Loucy (cell line): ENCODE data around the gene CTNNA2.

ENCODE experiments used
- EZH2phosphoT487 ChIP-seq: fragments of 200-600 bp; IDR thresholded peaks from 2 replicates; pipeline ENCODE4 v1.6.1; 2018; ENCODE audit warnings: antibody characterized with exemption, mild to moderate bottlenecking, moderate library complexity, borderline replicate concordance
- TF ChIP-seq, protein P1 (sequence below): fragments of 200-600 bp; sonication (generic); conservative IDR thresholded peaks from 2 replicates; pipeline ENCODE4 v1.5.1; 2014; ENCODE audit warnings: mild to moderate bottlenecking, antibody characterized with exemption, low read length

DNA sequence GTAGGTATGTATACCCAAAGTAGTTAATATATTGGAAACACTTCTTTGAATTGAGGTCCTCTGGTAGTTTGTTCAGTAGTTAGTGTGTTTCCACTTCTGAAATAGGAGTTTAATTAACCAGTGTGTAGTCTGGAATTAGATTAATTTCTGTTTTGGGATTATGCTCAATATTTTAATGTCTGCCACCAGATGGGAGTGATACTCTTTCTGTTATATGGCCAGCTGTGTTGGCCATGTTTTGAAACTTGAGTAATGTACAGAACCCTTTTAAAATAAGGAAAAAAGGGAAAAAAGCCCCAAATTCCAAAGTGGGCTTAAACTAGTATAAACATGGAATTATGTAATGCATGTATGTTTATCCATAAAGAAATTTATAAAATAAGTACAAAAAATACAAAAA is 147.7 kb downstream of the CTNNA2 start:
- TF ChIP-seq, protein P1, sequence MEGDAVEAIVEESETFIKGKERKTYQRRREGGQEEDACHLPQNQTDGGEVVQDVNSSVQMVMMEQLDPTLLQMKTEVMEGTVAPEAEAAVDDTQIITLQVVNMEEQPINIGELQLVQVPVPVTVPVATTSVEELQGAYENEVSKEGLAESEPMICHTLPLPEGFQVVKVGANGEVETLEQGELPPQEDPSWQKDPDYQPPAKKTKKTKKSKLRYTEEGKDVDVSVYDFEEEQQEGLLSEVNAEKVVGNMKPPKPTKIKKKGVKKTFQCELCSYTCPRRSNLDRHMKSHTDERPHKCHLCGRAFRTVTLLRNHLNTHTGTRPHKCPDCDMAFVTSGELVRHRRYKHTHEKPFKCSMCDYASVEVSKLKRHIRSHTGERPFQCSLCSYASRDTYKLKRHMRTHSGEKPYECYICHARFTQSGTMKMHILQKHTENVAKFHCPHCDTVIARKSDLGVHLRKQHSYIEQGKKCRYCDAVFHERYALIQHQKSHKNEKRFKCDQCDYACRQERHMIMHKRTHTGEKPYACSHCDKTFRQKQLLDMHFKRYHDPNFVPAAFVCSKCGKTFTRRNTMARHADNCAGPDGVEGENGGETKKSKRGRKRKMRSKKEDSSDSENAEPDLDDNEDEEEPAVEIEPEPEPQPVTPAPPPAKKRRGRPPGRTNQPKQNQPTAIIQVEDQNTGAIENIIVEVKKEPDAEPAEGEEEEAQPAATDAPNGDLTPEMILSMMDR: no peak
- TF ChIP-seq EZH2phosphoT487: no peak
